SK-N-SH (cell line): ENCODE measurements around the gene PRDX4. TPM values are rescaled to one million over a fixed set of nuclear protein-coding genes. Genes with fewer than 3 reads are reported as not detected.

Experiments used
- CTCF ChIA-PET: fragments of 300-600, 350-600 bp; formaldehyde crosslinking; extraction: SDS; loops from one replicate; lab custom pipeline; 2021; lab: Yijun Ruan, JAX
- POLR2A ChIA-PET: fragments of 350-600 bp; sonication (Branson Sonifier 250); formaldehyde crosslinking; extraction: SDS; loops from one replicate; lab custom pipeline; 2020; ENCODE audit warnings: antibody characterized with exemption, inconsistent platforms; lab: Yijun Ruan, JAX
- DNase-seq: peaks from one replicate; pipeline ENCODE4 v3.0.0; 2012
- H2AFZ ChIP-seq: fragments of 200-600 bp; sonication (generic); 2 replicates; pipeline ENCODE4 v1.8.1; 2016; ENCODE audit warnings: antibody characterized with exemption, mild to moderate bottlenecking, low read depth
- H3F3A ChIP-seq: fragments of 200-600 bp; sonication (generic); replicated peaks from 2 replicates; pipeline ENCODE3; 2016; ENCODE audit warnings: antibody characterized with exemption, mild to moderate bottlenecking; ENCODE audit not compliant: insufficient read depth
- H3K27ac ChIP-seq, 2 experiments: fragments of 200-500 bp in 1 of 2; fragments of 200-600 bp in 1 of 2; sonication (Bioruptor generic) in 1 of 2; sonication (generic), shearing (Covaris generic) in 1 of 2; 2 replicates each; pipeline versions ENCODE4 v1.5.1 to v1.6.1; 2014 to 2016; ENCODE audit warnings: low read depth in 2 of 2, inconsistent platforms in 1 of 2, low read length in 1 of 2, mild to moderate bottlenecking in 1 of 2, mixed read lengths in 1 of 2
- H3K27me3 ChIP-seq: fragments of 200-600 bp; sonication (generic), shearing (Covaris generic); 2 replicates; pipeline ENCODE4 v1.6.1; 2016; ENCODE audit warnings: mixed run types; ENCODE audit not compliant: insufficient read depth
- H3K36me3 ChIP-seq, 2 experiments: fragments of 200-500 bp in 1 of 2; fragments of 200-600 bp in 1 of 2; sonication (Bioruptor generic) in 1 of 2; sonication (generic) in 1 of 2; replicated peaks in 1 of 2; 2 replicates each; pipeline versions ENCODE3 to v1.5.1; 2014 to 2016; ENCODE audit warnings: low read length in 1 of 2, mild to moderate bottlenecking in 1 of 2; ENCODE audit not compliant: insufficient read depth in 2 of 2, control insufficient read depth in 1 of 2
- H3K4me1 ChIP-seq, 2 experiments: fragments of 200-500 bp in 1 of 2; fragments of 200-600 bp in 1 of 2; sonication (Bioruptor generic) in 1 of 2; sonication (generic), shearing (Covaris generic) in 1 of 2; 2 replicates each; pipeline versions ENCODE4 v1.5.1 to v1.6.1; 2014 to 2016; ENCODE audit warnings: low read depth in 1 of 2, low read length in 1 of 2, mixed run types in 1 of 2; ENCODE audit not compliant: insufficient read depth in 2 of 2, control insufficient read depth in 1 of 2
- H3K4me2 ChIP-seq: fragments of 200-600 bp; sonication (generic), shearing (Covaris generic); 2 replicates; pipeline ENCODE4 v1.6.1; 2017; ENCODE audit warnings: mixed run types
- H3K4me3 ChIP-seq, 2 experiments: fragments of 200-500 bp in 1 of 2; fragments of 200-600 bp in 1 of 2; sonication (Bioruptor generic) in 1 of 2; sonication (generic), shearing (Covaris generic) in 1 of 2; 2 replicates each; pipeline versions ENCODE4 v1.5.1 to v1.8.1; 2014 to 2016; ENCODE audit warnings: low read depth in 2 of 2, inconsistent platforms in 1 of 2, low read length in 1 of 2, mild to moderate bottlenecking in 1 of 2, mixed read lengths in 1 of 2, moderate library complexity in 1 of 2
- H3K79me2 ChIP-seq: fragments of 200-600 bp; sonication (generic); 2 replicates; pipeline ENCODE4 v1.8.1; 2017; ENCODE audit warnings: mild to moderate bottlenecking; ENCODE audit not compliant: insufficient read depth
- H3K9ac ChIP-seq: fragments of 200-600 bp; sonication (generic); 2 replicates; pipeline ENCODE4 v1.6.1; 2017; ENCODE audit warnings: mixed run types
- H3K9me2 ChIP-seq: fragments of 200-600 bp; sonication (generic); 2 replicates; pipeline ENCODE4 v1.6.1; 2017; ENCODE audit warnings: mixed run types
- H3K9me3 ChIP-seq: fragments of 200-600 bp; sonication (generic); 2 replicates; pipeline ENCODE4 v1.6.1; 2017; ENCODE audit warnings: mixed run types, mild to moderate bottlenecking, moderate library complexity
- H4K20me1 ChIP-seq: fragments of 200-600 bp; sonication (generic); 2 replicates; pipeline ENCODE4 v1.6.1; 2017; ENCODE audit warnings: mild to moderate bottlenecking, mixed run types; ENCODE audit not compliant: insufficient read depth
- CHD2 ChIP-seq: fragments of 150-350 bp; IDR thresholded peaks from 2 replicates; pipeline ENCODE4 v1.6.1; 2018; ENCODE audit warnings: low read length; ENCODE audit not compliant: partially characterized antibody
- CTCF ChIP-seq: fragments of 200-600 bp; sonication (generic); IDR thresholded peaks from 2 replicates; pipeline ENCODE4 v1.6.1; 2017; ENCODE audit warnings: antibody characterized with exemption, mild to moderate bottlenecking, moderate library complexity
- EP300 ChIP-seq, 2 experiments: IDR thresholded peaks; 2 replicates each; pipeline versions ENCODE4 v1.4.0 to v1.6.1; 2012; ENCODE audit warnings: borderline replicate concordance in 1 of 2, low read depth in 1 of 2, low read length in 1 of 2
- FOSL2 ChIP-seq: IDR thresholded peaks from 2 replicates; pipeline ENCODE4 v1.4.0; 2012; ENCODE audit warnings: low read depth, mild to moderate bottlenecking, moderate library complexity, borderline replicate concordance
- FOXJ3 ChIP-seq: sonication (generic); formaldehyde crosslinking; IDR thresholded peaks from 2 replicates; pipeline ENCODE4 v1.5.1; 2020; ENCODE audit warnings: mild to moderate bottlenecking, missing genetic modification reagents
- FOXM1 ChIP-seq: IDR thresholded peaks from 2 replicates; pipeline ENCODE4 v1.4.0; 2012; ENCODE audit warnings: low read depth, mild to moderate bottlenecking
- GABPA ChIP-seq: IDR thresholded peaks from 2 replicates; pipeline ENCODE4 v1.4.0; 2012; ENCODE audit warnings: low read depth, mild to moderate bottlenecking
- GATA2 ChIP-seq: sonication (generic); formaldehyde crosslinking; IDR thresholded peaks from 2 replicates; pipeline ENCODE4 v1.5.0; 2020; ENCODE audit warnings: mild to moderate bottlenecking, missing genetic modification reagents
- IRF3 ChIP-seq: fragments of 150-350 bp; IDR thresholded peaks from 2 replicates; pipeline ENCODE4 v1.6.1; 2016; ENCODE audit warnings: mild to moderate bottlenecking, low read depth, low read length
- JUND ChIP-seq: IDR thresholded peaks from 2 replicates; pipeline ENCODE4 v1.4.0; 2012
- MAX ChIP-seq: IDR thresholded peaks from 2 replicates; pipeline ENCODE4 v1.4.0; 2012; ENCODE audit warnings: low read depth
- MXI1 ChIP-seq: IDR thresholded peaks from 2 replicates; pipeline ENCODE4 v1.6.1; 2012; ENCODE audit warnings: mild to moderate bottlenecking, low read depth, low read length, improper control_type of control experiment
- NRF1 ChIP-seq: IDR thresholded peaks from 2 replicates; pipeline ENCODE4 v1.6.1; 2012; ENCODE audit warnings: low read depth, mild to moderate bottlenecking, low read length
- PBX3 ChIP-seq: IDR thresholded peaks from 2 replicates; pipeline ENCODE4; 2012
- RAD21 ChIP-seq: IDR thresholded peaks from 2 replicates; pipeline ENCODE4 v1.6.1; 2012; ENCODE audit warnings: mild to moderate bottlenecking, low read length
- RFX5 ChIP-seq: IDR thresholded peaks from 2 replicates; pipeline ENCODE4 v1.6.1; 2012; ENCODE audit warnings: mild to moderate bottlenecking, improper control_type of control experiment, low read length
- SIN3A ChIP-seq: IDR thresholded peaks from 2 replicates; pipeline ENCODE4 v1.6.1; 2012; ENCODE audit warnings: low read depth, mild to moderate bottlenecking, low read length, moderate library complexity, borderline replicate concordance
- SMC3 ChIP-seq: IDR thresholded peaks from 2 replicates; pipeline ENCODE4 v1.6.1; 2012; ENCODE audit warnings: low read depth, low read length, improper control_type of control experiment
- TCF12 ChIP-seq: IDR thresholded peaks from 2 replicates; pipeline ENCODE4 v1.4.0; 2012
- TEAD4 ChIP-seq: IDR thresholded peaks from 2 replicates; pipeline ENCODE4 v1.4.0; 2012; ENCODE audit warnings: mild to moderate bottlenecking, borderline replicate concordance; ENCODE audit not compliant: insufficient read depth
- USF1 ChIP-seq: IDR thresholded peaks from 2 replicates; pipeline ENCODE4 v1.4.0; 2012; ENCODE audit warnings: low read depth, borderline replicate concordance
- USF2 ChIP-seq: fragments of 150-350 bp; IDR thresholded peaks from 2 replicates; pipeline ENCODE4 v1.6.1; 2017; ENCODE audit warnings: antibody characterized with exemption, low read length, low read depth, borderline replicate concordance
- YY1 ChIP-seq: IDR thresholded peaks from 2 replicates; pipeline ENCODE4 v1.4.0; 2012; ENCODE audit warnings: low read depth, mild to moderate bottlenecking
- ZBTB33 ChIP-seq: IDR thresholded peaks from 2 replicates; pipeline ENCODE4 v1.4.0; 2012; ENCODE audit warnings: low read depth, borderline replicate concordance
- WGBS: methylation state at CpG from one replicate; pipeline ENCODE4 v1.1.6; 2017; ENCODE audit warnings: low lambda C conversion rate; 5-methylcytosine and 5-hydroxymethylcytosine counted together
- polyA plus RNA-seq, 3 experiments: library from polyadenylated mRNA; depleted of rRNA; stranded (reverse); fragments of >200 nt; gene quantifications; 2 replicates each; pipeline ENCODE4 v1.2.3, GENCODE V29; 2012

PRDX4 gene
- polyA plus RNA-seq, 1 of the 3 experiments (the other 2 are of a cell fraction) = 140 TPM

- H2AFZ ChIP-seq = no peak overlapping the region
- H3K4me2 ChIP-seq = no peak overlapping the region
- H3K9me2 ChIP-seq = no peaks in the 10 kb centered on the region
- no peak overlapping the region for H3K9ac ChIP-seq
- CTCF ChIA-PET = no interaction called here
- H3K27ac ChIP-seq = no peak overlapping the region
- no peaks in the 10 kb centered on the region for H4K20me1 ChIP-seq
- POLR2A ChIA-PET = no interaction called here
- no peak for TF ChIP-seq FOSL2
- no peak for TF ChIP-seq SIN3A
- TF ChIP-seq GATA2 = peak; percentile 30; the same call in 1 of the 2 replicates
- no peak for TF ChIP-seq IRF3
- no peak for TF ChIP-seq FOXM1
- TF ChIP-seq TCF12 = no peak
- peak; percentile 56 for TF ChIP-seq RAD21
- no peak for TF ChIP-seq PBX3
- no peak for TF ChIP-seq USF2
- no peak for TF ChIP-seq USF1
- no peak for TF ChIP-seq ZBTB33
- no peak for TF ChIP-seq RFX5
- TF ChIP-seq SMC3 = 0 out of 2 replicates have a peak, but pooled peaks have one; percentile 9
- no peak for TF ChIP-seq TEAD4
- no peak for TF ChIP-seq YY1
- TF ChIP-seq EP300 (IDR thresholded peaks at IDR 0.05; ENCODE audit: borderline replicate concordance in 1 of 2, low read depth in 1 of 2, low read length in 1 of 2) = no peak
- TF ChIP-seq JUND = no peak
- TF ChIP-seq NRF1 = no peak
- no peak for TF ChIP-seq MAX
- TF ChIP-seq GABPA = no peak
- no peak for TF ChIP-seq CHD2
- peak; percentile 45 for TF ChIP-seq CTCF
- TF ChIP-seq FOXJ3 (CRISPR knock-in tag) = no peak
- TF ChIP-seq MXI1 = no peak
- no peak overlapping the region for H3K4me3 ChIP-seq
- H3K4me1 ChIP-seq = no peaks in the 10 kb centered on the region
- peak; percentile 21 for DNase-seq
- no peaks in the 10 kb centered on the region for H3F3A ChIP-seq
- no peaks in the 10 kb centered on the region for H3K36me3 ChIP-seq
- peaks cover 5% of the 10 kb centered on the region; the same call in 1 of the 2 replicates for H3K27me3 ChIP-seq
- no peaks in the 10 kb centered on the region for H3K79me2 ChIP-seq
- no peaks in the 10 kb centered on the region for H3K9me3 ChIP-seq
- WGBS = 29% methylated on average over 3 of the region's 3 CpGs
Measured at GRCh38 chrX:23633834-23634580, 33.3 kb upstream of the PRDX4 start.
